ENCODE measurements around the gene KDM1B. TPM values are rescaled to one million over a fixed set of nuclear protein-coding genes. Genes with fewer than 3 reads are reported as not detected.
"Not testable (repeated sequence)": the region's sequence is repeated elsewhere in the genome, so short reads cannot be mapped to it uniquely, and the experiment has no call there.

Gene KDM1B
- total RNA-seq, 1 donor from 2014 or later: 22.9 TPM

DNA sequence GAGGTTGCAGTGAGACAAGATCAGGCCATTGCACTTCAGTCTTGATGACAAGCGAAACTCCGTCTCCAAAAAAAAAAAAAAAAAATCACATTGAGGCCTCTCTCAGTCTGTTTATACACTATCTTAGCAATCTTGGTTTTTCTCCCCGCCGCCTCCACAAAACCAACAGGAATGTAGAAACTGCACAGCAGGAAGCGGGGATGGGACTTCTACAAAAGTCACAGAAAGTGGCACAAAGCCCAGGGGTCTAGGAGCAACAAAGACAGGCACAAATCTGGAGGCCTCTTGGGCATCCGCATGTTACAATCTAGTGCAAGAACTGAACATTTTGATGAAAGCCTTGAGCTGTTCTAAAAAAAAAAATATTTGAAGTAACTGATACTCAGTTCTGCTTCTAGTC lies 48.6 kb downstream of the KDM1B start:
- no peak overlapping the region for H3K4me3 ChIP-seq (ENCODE audit: low read depth, low read length)
- no peaks in the 10 kb centered on the region for H3K36me3 ChIP-seq (ENCODE audit: control insufficient read depth, insufficient read depth, low read length)
- H3K27me3 ChIP-seq (ENCODE audit: control insufficient read depth, insufficient read depth, low read length): no peaks in the 10 kb centered on the region
- DNase-seq (ENCODE audit: low read depth): no peak
- TF ChIP-seq, protein P1, sequence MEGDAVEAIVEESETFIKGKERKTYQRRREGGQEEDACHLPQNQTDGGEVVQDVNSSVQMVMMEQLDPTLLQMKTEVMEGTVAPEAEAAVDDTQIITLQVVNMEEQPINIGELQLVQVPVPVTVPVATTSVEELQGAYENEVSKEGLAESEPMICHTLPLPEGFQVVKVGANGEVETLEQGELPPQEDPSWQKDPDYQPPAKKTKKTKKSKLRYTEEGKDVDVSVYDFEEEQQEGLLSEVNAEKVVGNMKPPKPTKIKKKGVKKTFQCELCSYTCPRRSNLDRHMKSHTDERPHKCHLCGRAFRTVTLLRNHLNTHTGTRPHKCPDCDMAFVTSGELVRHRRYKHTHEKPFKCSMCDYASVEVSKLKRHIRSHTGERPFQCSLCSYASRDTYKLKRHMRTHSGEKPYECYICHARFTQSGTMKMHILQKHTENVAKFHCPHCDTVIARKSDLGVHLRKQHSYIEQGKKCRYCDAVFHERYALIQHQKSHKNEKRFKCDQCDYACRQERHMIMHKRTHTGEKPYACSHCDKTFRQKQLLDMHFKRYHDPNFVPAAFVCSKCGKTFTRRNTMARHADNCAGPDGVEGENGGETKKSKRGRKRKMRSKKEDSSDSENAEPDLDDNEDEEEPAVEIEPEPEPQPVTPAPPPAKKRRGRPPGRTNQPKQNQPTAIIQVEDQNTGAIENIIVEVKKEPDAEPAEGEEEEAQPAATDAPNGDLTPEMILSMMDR (IDR thresholded peaks at IDR 0.05; ENCODE audit: insufficient read depth, low read length, poor library complexity, severe bottlenecking): no peak

DNA sequence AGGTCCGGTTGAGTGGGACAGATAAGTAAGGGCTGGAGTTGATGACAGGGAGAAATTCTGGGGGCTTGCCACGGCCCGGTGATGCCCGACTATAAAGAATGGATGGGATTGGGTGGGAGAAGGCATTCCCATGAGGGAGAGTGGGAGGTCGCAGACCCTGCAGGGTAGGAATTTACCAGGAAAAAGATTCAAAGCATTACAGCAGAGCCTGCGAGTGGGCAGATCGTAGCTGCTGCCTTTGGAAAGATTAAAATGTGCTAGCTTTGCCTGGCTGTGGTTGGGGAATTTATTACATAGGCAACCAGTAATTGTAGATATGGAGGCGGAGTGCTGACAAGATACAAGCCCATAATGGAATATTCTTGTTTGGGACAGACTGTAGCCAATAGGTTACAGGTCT lies 49.5 kb downstream of the KDM1B start:
- no peaks in the 10 kb centered on the region for H3K27me3 ChIP-seq (ENCODE audit: control insufficient read depth, insufficient read depth, low read length)
- TF ChIP-seq, protein P1 (IDR thresholded peaks at IDR 0.05; ENCODE audit: insufficient read depth, low read length, poor library complexity, severe bottlenecking): no peak
- H3K4me3 ChIP-seq (ENCODE audit: low read depth, low read length): no peak overlapping the region
- H3K36me3 ChIP-seq (ENCODE audit: control insufficient read depth, insufficient read depth, low read length): no peaks in the 10 kb centered on the region
- DNase-seq (ENCODE audit: low read depth): no peak

GRCh38 chr6:18206591-18206990 lies 51.4 kb downstream of the KDM1B start:
- Histone ChIP-seq H3K4me3 (ENCODE audit: low read depth, low read length) (no peak overlapping the region), H3K36me3 (ENCODE audit: control insufficient read depth, insufficient read depth, low read length) (no peaks in the 10 kb centered on the region)

GRCh38 chr6:18207438-18207837 lies 52.2 kb downstream of the KDM1B start:
- no peak for DNase-seq (ENCODE audit: low read depth)
- H3K4me3 ChIP-seq (ENCODE audit: low read depth, low read length): no peak overlapping the region
- TF ChIP-seq, protein P1 (IDR thresholded peaks at IDR 0.05; ENCODE audit: insufficient read depth, low read length, poor library complexity, severe bottlenecking): no peak
- no peaks in the 10 kb centered on the region for H3K27me3 ChIP-seq (ENCODE audit: control insufficient read depth, insufficient read depth, low read length)
- H3K36me3 ChIP-seq (ENCODE audit: control insufficient read depth, insufficient read depth, low read length): no peaks in the 10 kb centered on the region

More at GRCh38 chr6:18206591-18206990, 51.4 kb downstream of the KDM1B start:
- H3K27me3 ChIP-seq (ENCODE audit: control insufficient read depth, insufficient read depth, low read length): no peaks in the 10 kb centered on the region
- TF ChIP-seq, protein P1 (IDR thresholded peaks at IDR 0.05; ENCODE audit: insufficient read depth, low read length, poor library complexity, severe bottlenecking): no peak
- no peak for DNase-seq (ENCODE audit: low read depth)

- DNase-seq (ENCODE audit: low read depth): no peak
- Histone ChIP-seq H3K4me3 (ENCODE audit: low read depth, low read length) (no peak overlapping the region), H3K36me3 (ENCODE audit: control insufficient read depth, insufficient read depth, low read length) (no peaks in the 10 kb centered on the region), H3K27me3 (ENCODE audit: control insufficient read depth, insufficient read depth, low read length) (no peaks in the 10 kb centered on the region)
- TF ChIP-seq, protein P1 (IDR thresholded peaks at IDR 0.05; ENCODE audit: insufficient read depth, low read length, poor library complexity, severe bottlenecking): no peak
These were observed 52.7 kb downstream of the KDM1B start for GRCh38 chr6:18207949-18208348.

GRCh38 chr6:18208778-18209177 lies 53.6 kb downstream of the KDM1B start:
- H3K4me3 ChIP-seq (ENCODE audit: low read depth, low read length); H3K36me3 ChIP-seq (ENCODE audit: control insufficient read depth, insufficient read depth, low read length); DNase-seq (ENCODE audit: low read depth); H3K27me3 ChIP-seq (ENCODE audit: control insufficient read depth, insufficient read depth, low read length): not testable (repeated sequence)

Data from kidney epithelial cell (primary cell).